GM12892 (cell line): ENCODE measurements around the gene PTTG1.

Experiments
- POLR2A ChIP-seq: IDR thresholded peaks from 2 replicates; pipeline ENCODE4 v1.6.1; 2011; ENCODE audit warnings: low read depth, low read length, control low read depth
- POLR2AphosphoS5 ChIP-seq: IDR thresholded peaks from 2 replicates; pipeline ENCODE4 v1.6.1; 2011; ENCODE audit warnings: low read depth, low read length, control low read depth

DNA sequence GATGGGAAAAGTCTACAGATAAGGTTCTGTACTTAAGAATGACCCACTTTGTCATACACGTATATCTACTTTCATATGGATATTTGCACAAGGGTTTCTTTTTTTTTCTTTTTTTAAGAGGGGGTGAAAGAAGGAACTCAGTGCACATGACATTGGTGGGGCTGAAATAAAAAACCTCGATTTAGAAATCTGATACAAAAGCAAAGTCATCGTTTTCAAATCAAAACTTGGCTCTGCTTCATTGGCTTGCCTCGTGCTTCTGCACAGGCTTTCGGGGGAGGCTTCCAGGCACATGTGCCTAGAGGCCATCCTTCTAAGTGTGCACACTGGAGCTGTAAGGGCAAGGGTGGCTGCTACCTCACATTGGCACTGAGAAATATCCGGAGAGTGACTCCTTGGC, 31.1 kb downstream of the PTTG1 start:
- TF ChIP-seq POLR2AphosphoS5 (no peak), POLR2A (no peak)
